ENCODE measurements around the gene TNFAIP2.

TNFAIP2 gene

GRCh38 chr14:103121846-103122584 lies 1.2 kb upstream of the TNFAIP2 start:
- DNase-seq (ENCODE audit: low spot score): peak; percentile 69

- DNase-seq (ENCODE audit: low spot score): no peak
These were observed 695 bp upstream of the TNFAIP2 start for GRCh38 chr14:103122585-103122946.

- DNase-seq (ENCODE audit: low spot score): peak; percentile 74
These were observed 606 bp downstream of the TNFAIP2 start for GRCh38 chr14:103123634-103124500.

- DNase-seq (ENCODE audit: low spot score): no peak
These were observed 1.3 kb downstream of the TNFAIP2 start for GRCh38 chr14:103124501-103125001.

GRCh38 chr14:103125098-103126070 lies 2.1 kb downstream of the TNFAIP2 start:
- no peak for DNase-seq (ENCODE audit: low spot score)

GRCh38 chr14:103126088-103126872 lies 3.0 kb downstream of the TNFAIP2 start:
- DNase-seq (ENCODE audit: low spot score): no peak

GRCh38 chr14:103126873-103127304 lies 3.6 kb downstream of the TNFAIP2 start:
- DNase-seq (ENCODE audit: low spot score): peak; percentile 45

GRCh38 chr14:103127356-103127755 lies 4.1 kb downstream of the TNFAIP2 start:
- no peak for DNase-seq (ENCODE audit: low spot score)

- DNase-seq (ENCODE audit: low spot score): no peak
These were observed 4.8 kb downstream of the TNFAIP2 start for GRCh38 chr14:103127861-103128598.

- DNase-seq (ENCODE audit: low spot score): no peak
These were observed 5.5 kb downstream of the TNFAIP2 start for GRCh38 chr14:103128631-103129300.

GRCh38 chr14:103129301-103130016 lies 6.2 kb downstream of the TNFAIP2 start:
- no peak for DNase-seq (ENCODE audit: low spot score)

GRCh38 chr14:103130017-103130764 lies 6.9 kb downstream of the TNFAIP2 start:
- DNase-seq (ENCODE audit: low spot score): no peak

- DNase-seq (ENCODE audit: low spot score): no peak
These were observed 7.7 kb downstream of the TNFAIP2 start for GRCh38 chr14:103130965-103131364.

- DNase-seq (ENCODE audit: low spot score): no peak
These were observed 8.3 kb downstream of the TNFAIP2 start for GRCh38 chr14:103131580-103131979.

- no peak for DNase-seq (ENCODE audit: low spot score)
These were observed 9.3 kb downstream of the TNFAIP2 start for GRCh38 chr14:103132381-103133209.

GRCh38 chr14:103133210-103134140 lies 10.2 kb downstream of the TNFAIP2 start:
- no peak for DNase-seq (ENCODE audit: low spot score)
